Prostate gland (tissue), 2 donors: ENCODE data around the gene AGBL3. TPM values are rescaled to one million over a fixed set of nuclear protein-coding genes. Genes with fewer than 3 reads are reported as not detected.

Source experiments
- DNase-seq: peaks from one replicate; pipeline ENCODE4 v3.0.0-alpha.2; 2019; ENCODE audit warnings: low spot score
- H3K27ac ChIP-seq, 2 donors: fragments of 200-600 bp; sonication (generic); 2 replicates each; pipeline ENCODE4 v1.5.1; 2017 to 2019
- H3K27me3 ChIP-seq: fragments of 200-600 bp; sonication (generic); replicated peaks from 2 replicates; pipeline ENCODE4 v1.5.1; 2019; ENCODE audit not compliant: insufficient read depth
- H3K36me3 ChIP-seq, 2 donors: fragments of 200-600 bp; sonication (generic); 1 replicate in 1 of 2; 2 replicates in 1 of 2; pipeline versions ENCODE4 v1.5.1 to v1.8.1; 2017 to 2019
- H3K4me1 ChIP-seq: fragments of 200-600 bp; sonication (generic); replicated peaks from 2 replicates; pipeline ENCODE4 v1.5.1; 2019
- H3K4me3 ChIP-seq, 2 donors: fragments of 200-600 bp; sonication (generic); 2 replicates each; pipeline ENCODE4 v1.5.1; 2017 to 2019
- H3K9me3 ChIP-seq: fragments of 200-600 bp; sonication (generic); 2 replicates; pipeline ENCODE4 v1.5.1; 2017
- POLR2A ChIP-seq: fragments of 450-650 bp; IDR thresholded peaks from one replicate; pipeline ENCODE4 v1.6.1; 2016; ENCODE audit warnings: antibody characterized with exemption, mild to moderate bottlenecking
- POLR2AphosphoS5 ChIP-seq: sonication (generic); formaldehyde crosslinking; IDR thresholded peaks from one replicate; pipeline ENCODE4 v1.6.1; 2017; ENCODE audit warnings: antibody characterized with exemption
- WGBS: methylation state at CpG from one replicate; pipeline ENCODE4 v1.1.5; 2018; 5-methylcytosine and 5-hydroxymethylcytosine counted together
- intact Hi-C: fragments of 100-400 bp; cut with DNase I; formaldehyde crosslinking; loops from one replicate; pipeline ENCODE4 v1.14.2; 2022
- total RNA-seq, 2 donors: library from RNA; depleted of rRNA; stranded (reverse); fragments of >200 nt; gene quantifications; one replicate each; pipeline ENCODE4 v1.1.0, GENCODE V29; 2016
- TF ChIP-seq, protein P1 (sequence below), 4 experiments: fragments of 200-600 bp in 2 of 4; fragments of 450-650 bp in 2 of 4; sonication (generic) in 2 of 4; IDR thresholded peaks; 1 replicate in 3 of 4; 2 replicates in 1 of 4; pipeline ENCODE4 v1.5.1; 2016 to 2019; ENCODE audit warnings: antibody characterized with exemption in 4 of 4, mild to moderate bottlenecking in 2 of 4, moderate library complexity in 2 of 4

The AGBL3 gene
- total RNA-seq, 2 donors from 2014 or later, result 1.4 to 2.6 TPM

GRCh38 chr7:135109562-135109961 lies 123.3 kb downstream of the AGBL3 start:
- WGBS, result 69% methylated on average over 4 of the region's 4 CpGs
- no peak overlapping the region for H3K27ac ChIP-seq
- DNase-seq, result no peak
- H3K36me3 ChIP-seq, result no peaks in the 10 kb centered on the region
- no peak for TF ChIP-seq POLR2AphosphoS5
- TF ChIP-seq, protein P1, sequence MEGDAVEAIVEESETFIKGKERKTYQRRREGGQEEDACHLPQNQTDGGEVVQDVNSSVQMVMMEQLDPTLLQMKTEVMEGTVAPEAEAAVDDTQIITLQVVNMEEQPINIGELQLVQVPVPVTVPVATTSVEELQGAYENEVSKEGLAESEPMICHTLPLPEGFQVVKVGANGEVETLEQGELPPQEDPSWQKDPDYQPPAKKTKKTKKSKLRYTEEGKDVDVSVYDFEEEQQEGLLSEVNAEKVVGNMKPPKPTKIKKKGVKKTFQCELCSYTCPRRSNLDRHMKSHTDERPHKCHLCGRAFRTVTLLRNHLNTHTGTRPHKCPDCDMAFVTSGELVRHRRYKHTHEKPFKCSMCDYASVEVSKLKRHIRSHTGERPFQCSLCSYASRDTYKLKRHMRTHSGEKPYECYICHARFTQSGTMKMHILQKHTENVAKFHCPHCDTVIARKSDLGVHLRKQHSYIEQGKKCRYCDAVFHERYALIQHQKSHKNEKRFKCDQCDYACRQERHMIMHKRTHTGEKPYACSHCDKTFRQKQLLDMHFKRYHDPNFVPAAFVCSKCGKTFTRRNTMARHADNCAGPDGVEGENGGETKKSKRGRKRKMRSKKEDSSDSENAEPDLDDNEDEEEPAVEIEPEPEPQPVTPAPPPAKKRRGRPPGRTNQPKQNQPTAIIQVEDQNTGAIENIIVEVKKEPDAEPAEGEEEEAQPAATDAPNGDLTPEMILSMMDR (IDR thresholded peaks at IDR 0.05), result no peak
- no peak for TF ChIP-seq POLR2A
- intact Hi-C loops, result no loop called here
- no peaks in the 10 kb centered on the region for H3K9me3 ChIP-seq
- H3K27me3 ChIP-seq, result no peaks in the 10 kb centered on the region
- H3K4me3 ChIP-seq, result no peak overlapping the region
- H3K4me1 ChIP-seq, result no peaks in the 10 kb centered on the region

DNA sequence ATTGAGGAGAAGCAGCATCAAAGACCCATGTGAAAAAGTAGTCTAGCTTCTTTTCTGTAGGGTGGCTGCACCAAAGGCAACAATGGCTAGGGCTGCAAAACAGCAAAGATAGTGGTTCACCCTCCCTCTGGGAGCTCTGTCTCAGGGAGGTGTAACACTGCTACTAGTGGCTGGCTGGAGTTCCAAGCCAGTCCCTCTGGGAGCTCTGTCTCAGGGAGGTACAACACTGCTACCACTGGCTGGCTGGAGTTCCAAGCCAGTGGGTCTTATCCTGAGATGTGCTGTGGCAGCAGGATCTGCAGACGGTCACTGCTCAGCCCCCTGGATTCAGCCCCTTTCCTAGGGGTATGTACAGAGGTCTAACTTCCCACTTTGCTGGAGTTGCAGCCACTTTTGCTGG lies 123.7 kb downstream of the AGBL3 start:
- Histone ChIP-seq H3K4me3 (no peak overlapping the region), H3K27ac (no peak overlapping the region), H3K36me3 (no peaks in the 10 kb centered on the region), H3K4me1 (no peaks in the 10 kb centered on the region), H3K9me3 (no peaks in the 10 kb centered on the region), H3K27me3 (no peaks in the 10 kb centered on the region)
- TF ChIP-seq POLR2AphosphoS5, result no peak
- 90% methylated on average over 1 of the region's 1 CpG for WGBS
- intact Hi-C loops, result no loop called here
- DNase-seq, result no peak

- no peaks in the 10 kb centered on the region for H3K27me3 ChIP-seq
- no peaks in the 10 kb centered on the region for H3K9me3 ChIP-seq
- WGBS, result 74% methylated on average over 2 of the region's 2 CpGs
- intact Hi-C loops, result no loop called here
- no peak overlapping the region for H3K27ac ChIP-seq
- no peak overlapping the region for H3K4me3 ChIP-seq
- TF ChIP-seq, protein P1 (IDR thresholded peaks at IDR 0.05), result no peak
- TF ChIP-seq POLR2A (no peak), POLR2AphosphoS5 (no peak)
- no peaks in the 10 kb centered on the region for H3K36me3 ChIP-seq
- DNase-seq, result no peak
- H3K4me1 ChIP-seq, result no peaks in the 10 kb centered on the region
These were observed 125.1 kb downstream of the AGBL3 start for GRCh38 chr7:135111379-135111778.

GRCh38 chr7:135114622-135115021 lies 128.3 kb downstream of the AGBL3 start:
- Histone ChIP-seq H3K9me3 (no peaks in the 10 kb centered on the region), H3K36me3 (no peaks in the 10 kb centered on the region), H3K27me3 (no peaks in the 10 kb centered on the region), H3K4me3 (no peak overlapping the region), H3K27ac (no peak overlapping the region), H3K4me1 (no peaks in the 10 kb centered on the region)
- intact Hi-C loops, result no loop called here
- 100% methylated on average over 1 of the region's 1 CpG for WGBS
- no peak for TF ChIP-seq POLR2A
- TF ChIP-seq, protein P1 (IDR thresholded peaks at IDR 0.05), result no peak
- no peak for TF ChIP-seq POLR2AphosphoS5
- DNase-seq, result no peak

DNA sequence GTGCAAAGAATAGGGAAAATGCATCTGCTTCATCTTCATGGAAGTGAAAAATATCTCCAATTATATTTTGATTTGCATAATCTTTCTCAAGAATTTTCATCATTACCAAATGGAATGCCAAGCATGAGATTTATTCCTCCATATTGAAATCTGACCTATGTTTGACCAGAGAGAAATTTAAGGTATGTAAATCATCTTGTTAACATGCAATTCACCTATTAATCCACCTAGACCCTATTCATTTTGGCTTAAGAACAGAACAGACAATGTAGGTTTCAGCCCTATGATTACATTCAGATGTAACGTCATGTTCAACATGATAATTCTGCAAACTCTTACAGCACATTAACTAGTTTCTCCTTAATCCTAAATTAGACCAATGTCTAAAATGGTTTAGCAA lies 130.8 kb downstream of the AGBL3 start:
- 92% methylated on average over 1 of the region's 1 CpG for WGBS
- no peak overlapping the region for H3K4me3 ChIP-seq
- H3K27me3 ChIP-seq, result no peaks in the 10 kb centered on the region
- no peak for DNase-seq
- no peaks in the 10 kb centered on the region for H3K4me1 ChIP-seq
- intact Hi-C loops, result no loop called here
- H3K36me3 ChIP-seq, result no peaks in the 10 kb centered on the region
- H3K9me3 ChIP-seq, result no peaks in the 10 kb centered on the region
- TF ChIP-seq POLR2AphosphoS5 (no peak), POLR2A (no peak)
- TF ChIP-seq, protein P1 (IDR thresholded peaks at IDR 0.05), result no peak
- no peak overlapping the region for H3K27ac ChIP-seq
